Adipocyte (in vitro differentiated cells): ENCODE data around the gene MAP3K20.
A peak's percentile ranks its signal among the peaks of the same experiment; 100 is the strongest.
"Not testable (repeated sequence)": the region's sequence is repeated elsewhere in the genome, so short reads cannot be mapped to it uniquely, and the experiment has no call there.

Source experiments
- DNase-seq: peaks from one replicate; pipeline ENCODE4 v3.0.0-alpha.2; 2015; ENCODE audit warnings: low read depth
- H3K27me3 ChIP-seq: replicated peaks from 2 replicates; pipeline ENCODE4 v1.7.0; 2013; ENCODE audit warnings: mild to moderate bottlenecking, low read length, moderate library complexity; ENCODE audit not compliant: control insufficient read depth, insufficient read depth
- H3K36me3 ChIP-seq: 2 replicates; pipeline ENCODE4 v1.7.0; 2013; ENCODE audit warnings: low read length, mild to moderate bottlenecking, moderate library complexity; ENCODE audit not compliant: control insufficient read depth, insufficient read depth, severe bottlenecking
- H3K4me1 ChIP-seq: 2 replicates; pipeline ENCODE4 v1.7.0; 2013; ENCODE audit warnings: mild to moderate bottlenecking, low read length, moderate library complexity; ENCODE audit not compliant: control insufficient read depth, insufficient read depth
- H3K4me3 ChIP-seq: 2 replicates; pipeline ENCODE4 v1.7.0; 2013; ENCODE audit warnings: mild to moderate bottlenecking, low read length, moderate library complexity
- H3K9ac ChIP-seq: 2 replicates; pipeline ENCODE4 v1.7.0; 2013; ENCODE audit warnings: mild to moderate bottlenecking, low read length, moderate library complexity
- H3K9me3 ChIP-seq: 2 replicates; pipeline ENCODE4 v1.7.0; 2013; ENCODE audit warnings: mild to moderate bottlenecking, low read length, moderate library complexity; ENCODE audit not compliant: control insufficient read depth

MAP3K20 gene

DNA sequence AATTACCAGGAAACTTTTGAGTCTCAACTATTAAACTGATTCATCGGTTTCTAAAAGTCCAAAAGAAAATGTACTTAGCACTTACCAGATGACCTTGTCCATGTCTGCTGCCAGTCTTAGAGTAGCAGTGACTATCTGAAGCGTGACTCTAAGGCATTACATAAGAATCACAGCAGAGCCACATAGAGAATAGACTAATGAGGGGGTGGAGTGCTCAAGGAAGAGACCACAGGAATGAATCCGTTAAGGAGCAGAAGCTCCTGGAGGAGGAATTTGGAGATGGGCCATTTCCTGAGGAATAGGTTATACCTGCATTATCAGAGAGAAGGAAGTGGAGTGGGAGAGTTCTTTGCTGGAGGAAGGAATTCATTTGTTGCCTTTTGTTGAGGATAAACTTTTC, 116.0 kb downstream of the MAP3K20 start:
- H3K4me3 ChIP-seq = no peak overlapping the region
- H3K9ac ChIP-seq = no peak overlapping the region
- H3K36me3 ChIP-seq = peaks cover 10% of the 10 kb centered on the region
- peaks cover 11% of the 10 kb centered on the region for H3K4me1 ChIP-seq
- H3K9me3 ChIP-seq = no peaks in the 10 kb centered on the region
- DNase-seq = no peak
- no peaks in the 10 kb centered on the region for H3K27me3 ChIP-seq

DNA sequence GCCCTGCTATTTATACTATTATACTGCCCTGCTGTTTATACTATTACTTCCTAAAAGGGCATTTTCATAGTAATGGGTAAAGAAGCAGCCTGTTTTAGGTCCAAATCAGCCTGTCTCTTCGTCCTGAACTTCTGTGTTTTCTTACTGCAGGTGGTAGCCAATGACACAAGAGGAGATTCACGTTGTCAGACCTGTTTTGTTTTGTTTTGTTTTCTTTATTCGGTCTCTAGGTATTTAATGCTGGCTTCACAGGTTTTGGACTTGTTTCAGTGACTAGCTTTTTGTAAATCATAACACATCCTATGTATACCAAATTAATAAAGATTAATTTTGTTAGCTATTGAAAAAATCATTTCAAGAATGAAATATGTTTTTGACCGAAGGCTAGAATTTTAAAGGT, 116.4 kb downstream of the MAP3K20 start:
- H3K9ac ChIP-seq = no peak overlapping the region
- DNase-seq = no peak
- H3K9me3 ChIP-seq = no peaks in the 10 kb centered on the region
- no peaks in the 10 kb centered on the region for H3K27me3 ChIP-seq
- peaks cover 11% of the 10 kb centered on the region for H3K4me1 ChIP-seq
- no peak overlapping the region for H3K4me3 ChIP-seq
- H3K36me3 ChIP-seq = peaks cover 10% of the 10 kb centered on the region

DNA sequence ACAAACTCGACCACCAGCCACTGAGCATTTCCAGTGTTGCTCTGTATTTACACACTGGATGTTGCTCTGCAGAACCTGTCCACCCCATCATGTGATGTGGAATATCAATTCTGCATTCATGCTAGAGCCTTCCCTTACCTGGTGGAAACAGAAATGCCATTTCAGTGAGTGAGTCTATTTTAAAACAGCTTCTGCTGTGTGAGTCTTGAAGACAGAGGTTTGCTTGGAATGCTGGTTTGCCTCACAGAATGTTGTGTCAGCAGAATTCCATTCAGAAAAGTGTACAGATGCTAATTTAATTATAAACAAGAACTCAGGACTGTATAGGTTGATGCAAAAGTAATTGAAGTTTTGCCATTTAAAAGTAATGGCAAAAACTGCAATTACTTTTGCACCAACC, 118.3 kb downstream of the MAP3K20 start:
- Histone ChIP-seq H3K4me1 (peaks cover 2% of the 10 kb centered on the region), H3K9me3 (no peaks in the 10 kb centered on the region), H3K27me3 (no peaks in the 10 kb centered on the region), H3K4me3 (no peak overlapping the region), H3K9ac (no peak overlapping the region), H3K36me3 (peaks cover 22% of the 10 kb centered on the region)
- peak; percentile 52 for DNase-seq

DNA sequence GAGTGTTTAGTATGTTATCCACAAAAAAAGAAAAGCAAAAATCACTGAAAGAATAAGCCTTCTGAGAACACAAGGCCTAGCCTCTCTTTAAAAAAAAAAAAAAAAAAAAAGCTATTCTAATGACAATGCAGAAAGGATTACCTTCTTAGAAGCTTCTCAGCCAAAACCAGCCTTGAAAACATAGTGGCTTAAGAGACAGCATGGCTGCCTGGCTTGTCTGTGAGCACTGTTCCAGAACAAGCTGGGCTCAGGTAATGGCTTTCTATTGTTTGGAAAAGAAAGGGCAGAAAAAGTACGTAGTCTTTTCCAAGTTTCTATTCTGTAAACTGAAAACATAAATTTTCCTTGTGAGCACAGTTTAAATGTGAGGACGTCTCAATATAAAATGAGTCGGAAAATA, 119.5 kb downstream of the MAP3K20 start:
- H3K4me1 ChIP-seq = peaks cover 12% of the 10 kb centered on the region
- DNase-seq = no peak
- no peaks in the 10 kb centered on the region for H3K9me3 ChIP-seq
- no peak overlapping the region for H3K4me3 ChIP-seq
- no peaks in the 10 kb centered on the region for H3K27me3 ChIP-seq
- no peak overlapping the region for H3K9ac ChIP-seq
- H3K36me3 ChIP-seq = peaks cover 20% of the 10 kb centered on the region

DNA sequence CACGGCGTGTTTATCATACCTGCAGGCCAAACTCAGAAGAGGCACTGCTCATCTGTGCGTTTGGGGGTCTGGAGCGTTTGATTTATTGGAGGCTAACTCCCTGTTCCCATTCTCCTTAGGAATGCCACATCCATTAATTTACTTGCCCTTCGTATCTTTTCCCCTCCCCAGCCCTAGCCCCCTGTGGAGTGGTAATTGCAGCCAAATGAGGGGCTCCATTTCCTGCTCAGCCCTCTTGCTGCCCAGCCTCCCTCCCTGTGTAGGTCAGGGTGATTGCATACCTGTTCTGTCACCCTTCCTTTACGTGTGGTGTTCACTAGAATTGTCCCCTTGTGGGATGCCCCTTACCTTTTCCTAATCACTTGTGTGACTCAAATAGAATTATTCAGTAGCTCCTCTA, 120.4 kb downstream of the MAP3K20 start:
- no peaks in the 10 kb centered on the region for H3K9me3 ChIP-seq
- DNase-seq = no peak
- H3K4me1 ChIP-seq = peaks cover 12% of the 10 kb centered on the region
- H3K27me3 ChIP-seq = no peaks in the 10 kb centered on the region
- H3K36me3 ChIP-seq = peaks cover 15% of the 10 kb centered on the region
- H3K4me3 ChIP-seq = no peak overlapping the region
- no peak overlapping the region for H3K9ac ChIP-seq

DNA sequence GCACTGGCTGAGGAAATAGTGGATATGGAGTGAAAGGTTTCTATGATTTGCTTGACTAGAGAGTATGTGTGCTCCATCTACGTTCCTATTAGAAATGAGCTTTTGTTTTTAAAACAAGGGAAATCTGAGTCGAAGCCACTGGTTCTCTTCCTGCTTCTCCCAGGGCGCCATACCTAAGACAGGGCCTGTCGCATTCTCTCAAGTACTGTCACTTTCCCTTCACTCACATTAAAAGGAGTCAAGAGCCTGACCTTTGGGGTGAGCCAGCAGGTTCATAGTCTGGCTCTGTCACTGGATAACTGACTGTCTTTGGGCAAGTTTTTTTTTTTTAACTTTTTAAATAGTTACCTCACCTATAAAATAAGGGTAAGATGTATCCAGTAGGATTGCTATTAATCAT, 121.0 kb downstream of the MAP3K20 start:
- Histone ChIP-seq H3K4me1 (peaks cover 12% of the 10 kb centered on the region), H3K27me3 (no peaks in the 10 kb centered on the region), H3K4me3 (no peak overlapping the region), H3K9ac (no peak overlapping the region), H3K9me3 (no peaks in the 10 kb centered on the region), H3K36me3 (peaks cover 12% of the 10 kb centered on the region)
- DNase-seq = no peak

DNA sequence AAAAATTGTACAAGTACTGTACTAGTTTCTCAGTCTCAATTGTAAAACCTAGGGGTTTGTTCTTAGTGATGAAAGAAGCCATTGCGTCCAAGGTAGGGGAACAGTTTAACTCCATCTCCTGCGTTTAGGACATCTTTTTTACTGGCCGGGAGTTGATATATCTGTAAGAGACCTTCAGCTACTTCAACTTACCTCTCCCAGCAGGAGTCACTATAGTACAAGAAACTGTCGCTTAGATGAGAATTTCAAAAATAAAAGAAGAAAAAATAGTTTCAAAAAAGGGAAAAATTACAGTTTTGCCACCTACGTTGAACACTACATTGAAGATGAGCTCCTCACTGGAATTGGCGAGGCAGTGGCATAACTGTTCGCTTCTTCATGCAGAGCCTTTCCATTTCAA, 122.7 kb downstream of the MAP3K20 start:
- Histone ChIP-seq H3K36me3 (peaks cover 12% of the 10 kb centered on the region), H3K4me1 (peaks cover 22% of the 10 kb centered on the region), H3K4me3 (no peak overlapping the region), H3K27me3 (no peaks in the 10 kb centered on the region), H3K9ac (no peak overlapping the region), H3K9me3 (no peaks in the 10 kb centered on the region)
- no peak for DNase-seq

DNA sequence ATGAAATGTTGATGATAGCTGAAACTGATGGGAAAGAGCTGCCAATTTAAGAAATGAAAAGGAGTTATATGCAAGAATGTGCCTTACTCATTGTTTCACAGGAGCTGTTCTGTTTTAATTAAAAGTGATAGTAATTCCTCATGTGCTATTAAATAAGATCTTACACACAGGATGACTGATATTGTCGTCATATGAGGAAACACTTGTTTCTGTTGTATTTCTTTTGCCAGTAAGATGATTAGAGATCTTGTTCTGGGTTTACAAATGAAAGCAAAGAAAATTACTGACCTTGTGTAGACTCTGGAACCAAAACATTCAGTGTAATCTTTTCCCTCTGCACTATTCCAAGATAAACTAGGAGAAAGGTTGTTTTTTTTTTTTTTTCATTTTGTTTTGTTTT, 123.6 kb downstream of the MAP3K20 start:
- Histone ChIP-seq H3K36me3 (peaks cover 15% of the 10 kb centered on the region), H3K9me3 (no peaks in the 10 kb centered on the region), H3K27me3 (no peaks in the 10 kb centered on the region), H3K9ac (no peak overlapping the region), H3K4me3 (no peak overlapping the region), H3K4me1 (peaks cover 26% of the 10 kb centered on the region)
- DNase-seq = peak; percentile 21

DNA sequence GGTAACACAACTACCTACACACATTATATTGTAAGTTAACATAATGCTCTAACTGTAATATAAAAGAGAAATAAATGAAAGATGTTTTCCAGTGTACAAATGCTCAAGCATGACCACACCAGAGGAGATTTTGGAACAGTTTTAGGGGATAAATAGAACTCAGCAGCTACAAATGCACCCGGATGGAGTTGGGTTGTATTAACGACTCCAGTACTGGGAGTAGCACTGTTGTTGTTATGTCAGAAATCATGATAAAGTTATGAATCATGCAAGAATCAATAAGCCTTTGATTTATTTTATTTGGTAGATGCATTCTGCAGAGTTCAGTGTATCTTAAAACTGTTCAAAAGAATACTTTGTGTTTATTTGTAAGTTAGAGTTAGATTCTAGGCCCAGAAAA, 126.9 kb downstream of the MAP3K20 start:
- Histone ChIP-seq H3K9me3 (no peaks in the 10 kb centered on the region), H3K4me1 (peaks cover 48% of the 10 kb centered on the region), H3K27me3 (no peaks in the 10 kb centered on the region), H3K9ac (no peak overlapping the region), H3K4me3 (no peak overlapping the region), H3K36me3 (peaks cover 17% of the 10 kb centered on the region)
- no peak for DNase-seq

DNA sequence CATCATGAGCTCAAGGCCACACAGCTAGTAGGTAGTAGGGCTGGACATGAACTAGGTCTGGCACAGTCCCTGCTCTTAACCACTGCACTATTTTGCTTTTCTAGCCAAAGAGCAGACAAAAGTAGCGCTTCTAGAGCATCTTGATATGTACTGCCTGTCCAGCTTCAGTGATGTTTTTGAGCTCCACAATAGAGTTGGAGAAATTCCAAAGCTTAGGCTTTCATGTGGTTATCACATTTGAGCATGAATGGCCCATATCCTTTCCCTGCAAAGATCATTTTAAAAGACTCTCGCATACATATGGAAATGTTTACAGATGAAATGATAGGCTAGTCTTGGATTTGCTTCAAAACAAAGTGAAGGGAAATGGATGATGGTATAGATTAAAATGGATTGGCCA, 128.7 kb downstream of the MAP3K20 start:
- H3K36me3 ChIP-seq = peaks cover 4% of the 10 kb centered on the region
- no peaks in the 10 kb centered on the region for H3K27me3 ChIP-seq
- no peak for DNase-seq
- H3K9me3 ChIP-seq = no peaks in the 10 kb centered on the region
- no peak overlapping the region for H3K4me3 ChIP-seq
- peaks cover 42% of the 10 kb centered on the region for H3K4me1 ChIP-seq
- H3K9ac ChIP-seq = no peak overlapping the region

DNA sequence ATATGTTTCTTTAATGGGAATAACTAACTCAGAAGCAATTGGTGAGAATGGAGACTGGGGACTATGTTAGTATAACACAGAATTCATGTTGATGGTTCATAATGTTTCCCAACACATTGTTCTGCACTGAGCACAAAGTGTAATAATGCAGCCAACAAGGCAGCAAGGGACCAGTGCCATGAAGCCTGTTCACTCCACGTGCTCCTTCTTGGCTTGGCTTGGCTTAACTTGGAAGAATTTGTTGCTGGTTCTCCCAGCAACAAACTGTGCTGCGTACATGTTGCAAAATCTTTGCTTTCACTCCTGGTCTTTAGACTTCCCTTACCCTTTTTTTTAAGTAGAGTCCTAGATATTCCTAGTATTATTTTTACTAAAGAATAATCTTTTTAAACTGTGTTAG, 129.7 kb downstream of the MAP3K20 start:
- no peaks in the 10 kb centered on the region for H3K9me3 ChIP-seq
- DNase-seq = peak; percentile 91
- peaks cover 42% of the 10 kb centered on the region for H3K4me1 ChIP-seq
- H3K36me3 ChIP-seq = peaks cover 9% of the 10 kb centered on the region
- H3K9ac ChIP-seq = peak overlapping the region; percentile 73
- peak overlapping the region; percentile 47 for H3K4me3 ChIP-seq
- H3K27me3 ChIP-seq = no peaks in the 10 kb centered on the region

DNA sequence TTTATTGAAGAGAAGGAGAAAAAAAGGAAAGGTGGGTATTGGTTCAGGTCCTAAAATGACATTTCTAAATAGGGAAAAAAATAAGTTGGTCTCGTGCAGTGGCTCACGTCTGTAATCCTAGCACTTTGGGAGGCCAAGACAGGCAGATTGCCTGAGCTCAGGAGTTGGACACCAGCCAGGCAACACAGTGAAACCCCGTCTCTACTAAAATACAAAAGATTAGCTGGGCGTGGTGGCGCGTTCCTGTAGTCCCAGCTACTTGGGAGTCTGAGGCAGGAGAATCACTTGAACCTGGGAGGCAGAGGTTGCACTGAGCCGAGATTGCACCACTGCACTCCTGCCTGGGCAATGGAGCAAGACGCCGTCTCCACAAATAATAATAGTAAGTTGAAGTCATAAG, 131.5 kb downstream of the MAP3K20 start:
- H3K9me3 ChIP-seq, H3K27me3 ChIP-seq, DNase-seq, H3K9ac ChIP-seq, H3K4me3 ChIP-seq: not testable (repeated sequence)
- H3K4me1 ChIP-seq = peaks cover 47% of the 10 kb centered on the region
- peaks cover 12% of the 10 kb centered on the region for H3K36me3 ChIP-seq
